Measurements from ENCODE around the gene TRERF1. TPM values are rescaled to one million over a fixed set of nuclear protein-coding genes. Genes with fewer than 3 reads are reported as not detected.

The TRERF1 gene
- total RNA-seq, 2 donors from 2014 or later = 3.5 to 3.8 TPM

DNA sequence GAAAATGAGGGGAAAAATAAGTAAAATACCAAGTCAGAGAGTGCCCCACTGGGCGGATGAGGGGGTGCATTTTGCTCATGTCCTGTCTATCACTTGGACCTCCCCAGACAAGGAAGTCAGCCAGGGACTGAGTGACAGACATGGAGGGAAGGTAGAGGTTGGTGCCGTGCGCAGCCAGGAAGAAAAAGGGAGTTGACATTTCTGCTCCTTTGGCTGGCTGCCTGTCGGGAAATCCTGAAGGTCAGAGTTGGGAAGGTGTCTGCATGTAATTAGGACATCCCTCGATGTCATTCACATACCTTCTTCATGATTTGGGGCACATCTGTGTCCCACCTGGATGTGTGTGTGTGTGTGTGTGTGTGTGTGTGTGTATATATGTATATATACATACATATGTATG, 269.6 kb downstream of the TRERF1 start:
- Histone ChIP-seq H3K36me3 (no peaks in the 10 kb centered on the region), H3K27me3 (no peaks in the 10 kb centered on the region), H3K4me1 (no peaks in the 10 kb centered on the region), H3K9me3 (no peaks in the 10 kb centered on the region), H3K4me3 (no peak overlapping the region), H3K27ac (no peak overlapping the region), H3K9ac (ENCODE audit: low read depth in 2 of 2, low read length in 2 of 2) (no peak overlapping the region)
- intact Hi-C loops (cut with DNase I) = no loop called here
- TF ChIP-seq, protein P1, sequence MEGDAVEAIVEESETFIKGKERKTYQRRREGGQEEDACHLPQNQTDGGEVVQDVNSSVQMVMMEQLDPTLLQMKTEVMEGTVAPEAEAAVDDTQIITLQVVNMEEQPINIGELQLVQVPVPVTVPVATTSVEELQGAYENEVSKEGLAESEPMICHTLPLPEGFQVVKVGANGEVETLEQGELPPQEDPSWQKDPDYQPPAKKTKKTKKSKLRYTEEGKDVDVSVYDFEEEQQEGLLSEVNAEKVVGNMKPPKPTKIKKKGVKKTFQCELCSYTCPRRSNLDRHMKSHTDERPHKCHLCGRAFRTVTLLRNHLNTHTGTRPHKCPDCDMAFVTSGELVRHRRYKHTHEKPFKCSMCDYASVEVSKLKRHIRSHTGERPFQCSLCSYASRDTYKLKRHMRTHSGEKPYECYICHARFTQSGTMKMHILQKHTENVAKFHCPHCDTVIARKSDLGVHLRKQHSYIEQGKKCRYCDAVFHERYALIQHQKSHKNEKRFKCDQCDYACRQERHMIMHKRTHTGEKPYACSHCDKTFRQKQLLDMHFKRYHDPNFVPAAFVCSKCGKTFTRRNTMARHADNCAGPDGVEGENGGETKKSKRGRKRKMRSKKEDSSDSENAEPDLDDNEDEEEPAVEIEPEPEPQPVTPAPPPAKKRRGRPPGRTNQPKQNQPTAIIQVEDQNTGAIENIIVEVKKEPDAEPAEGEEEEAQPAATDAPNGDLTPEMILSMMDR (IDR thresholded peaks at IDR 0.05) = no peak
- DNase-seq = peak; percentile 24

DNA sequence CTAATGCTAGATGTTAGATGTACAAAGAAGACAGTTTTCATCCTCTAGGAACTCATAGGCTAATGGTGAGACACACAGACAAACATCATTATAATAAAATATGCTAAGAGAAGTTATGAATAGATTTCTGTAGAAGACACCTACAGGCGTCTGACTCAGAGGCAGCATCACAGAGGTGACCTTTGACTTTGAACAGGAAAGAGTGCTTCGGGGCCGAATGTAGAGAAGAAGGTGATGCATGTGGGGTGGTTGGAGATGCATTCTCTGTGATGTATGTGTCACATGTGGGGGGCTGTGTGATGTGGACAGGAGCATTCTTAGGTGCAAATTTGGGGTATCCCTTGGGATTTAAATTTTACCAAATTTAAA, 271.8 kb downstream of the TRERF1 start:
- Histone ChIP-seq H3K4me3 (no peak overlapping the region), H3K9ac (ENCODE audit: low read depth in 2 of 2, low read length in 2 of 2) (no peak overlapping the region), H3K27ac (no peak overlapping the region), H3K9me3 (no peaks in the 10 kb centered on the region), H3K4me1 (no peaks in the 10 kb centered on the region), H3K36me3 (no peaks in the 10 kb centered on the region), H3K27me3 (no peaks in the 10 kb centered on the region)
- TF ChIP-seq, protein P1 (IDR thresholded peaks at IDR 0.05) = no peak
- DNase-seq = no peak
- intact Hi-C loops (cut with DNase I) = no loop called here

DNA sequence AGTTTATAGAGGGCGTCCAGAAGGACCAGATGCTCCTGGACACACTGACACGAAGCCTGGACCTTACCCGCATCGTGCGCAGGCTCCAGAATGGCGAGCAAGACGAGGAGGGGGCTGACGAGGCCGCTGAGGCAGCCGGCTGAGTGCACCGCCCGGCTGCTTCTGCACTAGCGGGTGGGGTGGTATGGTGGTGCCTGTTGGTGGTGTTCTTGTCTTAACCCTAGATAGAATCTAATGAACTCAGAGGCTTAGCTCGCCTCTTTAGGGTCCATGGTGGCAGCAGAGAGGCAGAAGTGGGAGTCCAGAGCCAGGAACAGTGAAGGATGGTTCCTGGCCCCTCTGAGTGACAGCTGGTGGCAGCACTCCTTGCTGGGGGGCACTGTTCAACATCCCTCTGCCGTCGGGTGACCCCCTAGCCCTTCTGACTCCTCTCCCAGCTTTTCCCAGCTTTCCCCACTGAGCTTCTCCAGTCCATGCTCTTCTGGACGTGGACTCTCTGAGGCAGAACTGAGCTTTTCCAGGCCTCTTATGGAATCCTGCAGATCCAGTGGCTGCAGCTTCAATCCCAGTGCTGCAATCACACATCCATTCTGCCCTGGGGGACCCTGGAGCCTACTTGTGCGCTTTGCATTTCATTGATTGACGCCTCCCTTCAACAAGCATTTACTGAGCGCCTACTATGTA, 272.3 kb downstream of the TRERF1 start:
- H3K4me3 ChIP-seq = no peak overlapping the region
- H3K4me1 ChIP-seq = no peaks in the 10 kb centered on the region
- no peak overlapping the region for H3K9ac ChIP-seq (ENCODE audit: low read depth in 2 of 2, low read length in 2 of 2)
- no peaks in the 10 kb centered on the region for H3K9me3 ChIP-seq
- intact Hi-C loops (cut with DNase I) = no loop called here
- DNase-seq = no peak
- H3K27ac ChIP-seq = no peak overlapping the region
- no peaks in the 10 kb centered on the region for H3K36me3 ChIP-seq
- H3K27me3 ChIP-seq = no peaks in the 10 kb centered on the region
- TF ChIP-seq, protein P1 (IDR thresholded peaks at IDR 0.05) = no peak

DNA sequence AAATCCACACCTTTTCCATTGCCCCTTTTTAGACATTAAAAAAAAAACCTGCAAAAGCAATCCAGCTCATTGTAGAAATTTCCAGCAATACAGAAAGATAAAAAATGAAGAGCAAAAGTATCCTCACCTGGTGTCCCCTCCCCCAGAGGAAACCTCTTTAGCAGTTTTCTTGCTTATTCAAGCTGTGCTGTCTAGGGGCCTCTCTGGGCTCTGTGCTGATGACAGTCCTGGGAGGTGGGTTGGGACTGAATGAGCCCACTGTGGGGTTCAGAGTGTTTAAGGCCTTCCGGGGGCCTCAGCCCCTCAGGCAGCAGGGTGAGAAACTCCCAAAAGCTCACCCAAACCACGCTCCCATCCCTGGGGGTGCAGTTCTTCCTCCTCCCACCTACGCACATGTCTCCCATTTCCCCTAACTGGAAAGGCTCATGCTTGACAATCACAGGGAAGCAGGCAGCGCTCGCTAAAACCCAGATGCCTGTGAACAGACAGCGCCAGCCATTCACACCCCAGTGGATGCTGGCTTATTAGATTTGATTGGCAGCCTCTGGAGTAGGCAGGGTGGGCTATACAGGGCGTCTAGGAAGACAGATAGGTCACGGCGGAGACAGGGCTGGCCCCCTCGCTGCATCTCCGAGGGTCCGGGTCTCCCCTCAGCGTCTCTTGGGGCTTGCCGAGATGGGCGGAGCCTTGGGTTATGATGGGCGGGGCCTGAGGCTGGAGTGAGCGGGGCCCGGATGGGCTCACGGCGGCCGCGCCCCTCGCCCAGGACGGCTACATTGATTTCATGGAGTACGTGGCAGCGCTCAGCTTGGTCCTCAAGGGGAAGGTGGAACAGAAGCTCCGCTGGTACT, 274.0 kb downstream of the TRERF1 start:
- TF ChIP-seq, protein P1 (IDR thresholded peaks at IDR 0.05) = no peak
- H3K27me3 ChIP-seq = no peaks in the 10 kb centered on the region
- DNase-seq = no peak
- intact Hi-C loops (cut with DNase I) = no loop called here
- H3K27ac ChIP-seq = no peak overlapping the region
- H3K36me3 ChIP-seq = no peaks in the 10 kb centered on the region
- H3K4me3 ChIP-seq = no peak overlapping the region
- no peak overlapping the region for H3K9ac ChIP-seq (ENCODE audit: low read depth in 2 of 2, low read length in 2 of 2)
- H3K9me3 ChIP-seq = no peaks in the 10 kb centered on the region
- no peaks in the 10 kb centered on the region for H3K4me1 ChIP-seq

DNA sequence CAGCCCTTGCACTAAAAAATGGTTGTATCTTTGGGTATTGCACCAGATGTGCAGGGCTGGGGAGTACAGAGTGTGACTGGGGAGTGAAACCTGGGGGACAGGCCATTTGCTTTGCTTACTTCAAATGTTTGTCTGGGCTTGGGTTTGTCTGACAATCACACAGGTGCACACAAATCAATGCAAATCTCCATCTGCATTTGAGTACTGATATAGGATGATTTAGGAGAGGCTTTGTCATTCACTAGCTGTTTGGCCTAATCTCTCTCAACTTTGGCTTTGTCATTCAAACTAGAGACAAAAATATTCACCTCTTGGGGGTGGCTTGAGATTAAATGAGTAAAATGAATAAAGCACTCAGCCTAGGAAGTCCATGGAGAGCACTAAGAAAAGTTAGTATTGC, 274.7 kb downstream of the TRERF1 start:
- Histone ChIP-seq H3K4me3 (no peak overlapping the region), H3K27me3 (no peaks in the 10 kb centered on the region), H3K9me3 (no peaks in the 10 kb centered on the region), H3K9ac (ENCODE audit: low read depth in 2 of 2, low read length in 2 of 2) (no peak overlapping the region), H3K4me1 (no peaks in the 10 kb centered on the region), H3K36me3 (no peaks in the 10 kb centered on the region), H3K27ac (no peak overlapping the region)
- intact Hi-C loops (cut with DNase I) = no loop called here
- DNase-seq = no peak
- TF ChIP-seq, protein P1 (IDR thresholded peaks at IDR 0.05) = no peak
